MG63 (cell line): Measurements from ENCODE around the gene COMTD1. TPM values are rescaled to one million over a fixed set of nuclear protein-coding genes. Genes with fewer than 3 reads are reported as not detected.

Experiments
- DNase-seq: peaks from one replicate; pipeline ENCODE4 v3.0.0-alpha.2; 2020
- H3K27me3 ChIP-seq: fragments of 250-450 bp; sonication (Bioruptor Pico); 2 replicates; pipeline ENCODE4 v1.5.1; 2020; ENCODE audit warnings: mild to moderate bottlenecking, moderate library complexity
- H3K36me3 ChIP-seq: fragments of 250-450 bp; sonication (Bioruptor Pico); 2 replicates; pipeline ENCODE4 v1.5.1; 2020; ENCODE audit warnings: mild to moderate bottlenecking, moderate library complexity
- H3K4me3 ChIP-seq: fragments of 250-450 bp; sonication (Bioruptor Pico); 2 replicates; pipeline ENCODE4 v1.5.1; 2020; ENCODE audit warnings: mild to moderate bottlenecking, moderate library complexity
- H3K9me3 ChIP-seq: fragments of 250-450 bp; sonication (Bioruptor Pico); 2 replicates; pipeline ENCODE4 v1.5.1; 2020; ENCODE audit warnings: mild to moderate bottlenecking, moderate library complexity
- total RNA-seq: library from RNA; depleted of rRNA; stranded (reverse); fragments of >200 nt; shearing (Covaris generic); gene quantifications from 2 replicates; pipeline ENCODE4 v1.2.3, GENCODE V29; 2014; ENCODE audit warnings: low replicate concordance; rRNA removed

COMTD1 gene
- total RNA-seq = 18.1 and 33.0 TPM in 2 replicates

DNA sequence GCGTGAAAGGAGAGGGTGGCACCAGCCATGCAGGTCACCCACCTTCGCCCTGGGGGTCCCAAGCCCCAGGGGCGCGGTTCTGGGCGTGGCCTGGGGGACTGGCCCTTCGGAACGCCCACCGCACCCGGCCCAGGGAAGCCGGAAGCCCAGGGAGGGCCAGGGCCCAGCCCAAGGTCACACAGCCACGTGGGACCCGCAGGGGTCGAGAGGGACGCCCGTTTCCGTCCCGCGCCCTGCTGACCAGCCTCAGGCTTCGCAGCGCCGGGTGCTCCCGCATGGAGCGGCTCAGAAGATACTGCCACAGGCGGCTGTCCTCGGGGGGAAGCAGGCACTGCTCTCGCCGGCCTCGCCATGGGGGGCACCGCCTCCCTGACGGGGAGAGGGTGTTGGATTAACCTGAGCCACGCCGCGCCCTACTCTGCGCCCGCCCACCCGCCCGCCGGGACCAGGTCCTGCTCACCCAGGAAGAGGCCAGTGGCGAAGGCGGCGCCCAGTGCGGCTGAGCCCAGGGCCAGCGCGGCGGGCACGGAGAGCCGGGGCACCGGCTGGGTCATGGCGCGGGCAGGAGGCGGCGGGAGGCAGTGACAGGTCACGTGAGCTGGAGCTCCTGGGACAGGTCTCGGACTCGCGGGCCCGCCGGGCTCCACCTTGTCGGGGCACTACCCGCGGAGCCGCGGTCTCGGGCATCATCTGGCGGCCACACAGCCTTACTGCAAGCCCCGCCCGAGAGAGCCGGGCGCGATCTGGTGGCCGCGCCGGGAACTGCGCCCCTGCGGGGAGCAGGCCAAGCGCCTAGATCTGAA, at the start of gene COMTD1:
COMTD1 (minus strand) TSS at position 583 of the 803 bp plus-strand sequence; CDS start at position 554, 29 bp downstream.
- peak; percentile 93 for DNase-seq
- H3K4me3 ChIP-seq = peak within 1 kb of the TSS; percentile 57
- no peaks in the 10 kb centered on the region for H3K9me3 ChIP-seq
- no peaks in the 10 kb centered on the region for H3K27me3 ChIP-seq
- peaks cover 23% of the 10 kb centered on the region for H3K36me3 ChIP-seq

DNA sequence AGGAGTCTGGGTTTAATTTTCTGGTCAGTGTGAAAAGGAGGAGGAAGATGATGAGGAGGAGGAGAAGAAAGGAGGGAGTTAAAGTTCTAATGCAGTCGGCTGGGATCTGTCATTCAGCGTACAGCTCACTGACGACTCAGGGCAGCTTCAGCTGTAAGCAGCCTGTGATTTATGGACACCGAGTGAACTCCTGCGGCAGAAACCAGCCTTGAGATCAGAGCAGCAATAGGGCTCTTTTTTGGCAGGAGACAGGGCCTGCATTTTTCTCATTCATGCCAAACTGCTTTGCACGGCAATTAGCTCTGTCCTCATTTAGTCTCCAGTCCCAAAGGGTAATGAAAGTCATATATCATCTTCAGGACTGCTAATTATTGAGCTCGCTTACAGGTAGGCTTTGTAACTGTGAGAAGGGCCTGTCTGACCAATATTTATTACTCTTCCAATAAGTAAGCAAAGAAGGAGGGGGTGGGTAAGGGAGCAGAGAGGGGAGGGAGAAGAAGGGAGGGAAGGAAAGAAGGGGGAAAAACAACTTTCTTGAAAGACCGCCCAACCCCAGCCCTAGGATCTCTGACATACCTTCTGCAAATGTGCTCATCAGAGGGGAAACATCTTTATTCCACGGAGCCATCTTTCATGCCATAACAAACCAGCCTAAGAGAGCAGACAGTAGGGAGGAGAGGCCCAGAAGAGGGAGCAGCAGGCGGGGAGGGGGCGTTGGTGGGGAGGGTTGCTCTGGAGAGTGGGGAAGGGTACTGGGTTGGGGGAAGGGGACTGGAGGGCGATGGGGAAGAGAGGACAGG, 48.1 kb upstream of the COMTD1 start:
- no peak overlapping the region for H3K4me3 ChIP-seq
- peak; percentile 55 for DNase-seq
- H3K27me3 ChIP-seq = no peaks in the 10 kb centered on the region
- no peaks in the 10 kb centered on the region for H3K9me3 ChIP-seq
- no peaks in the 10 kb centered on the region for H3K36me3 ChIP-seq

DNA sequence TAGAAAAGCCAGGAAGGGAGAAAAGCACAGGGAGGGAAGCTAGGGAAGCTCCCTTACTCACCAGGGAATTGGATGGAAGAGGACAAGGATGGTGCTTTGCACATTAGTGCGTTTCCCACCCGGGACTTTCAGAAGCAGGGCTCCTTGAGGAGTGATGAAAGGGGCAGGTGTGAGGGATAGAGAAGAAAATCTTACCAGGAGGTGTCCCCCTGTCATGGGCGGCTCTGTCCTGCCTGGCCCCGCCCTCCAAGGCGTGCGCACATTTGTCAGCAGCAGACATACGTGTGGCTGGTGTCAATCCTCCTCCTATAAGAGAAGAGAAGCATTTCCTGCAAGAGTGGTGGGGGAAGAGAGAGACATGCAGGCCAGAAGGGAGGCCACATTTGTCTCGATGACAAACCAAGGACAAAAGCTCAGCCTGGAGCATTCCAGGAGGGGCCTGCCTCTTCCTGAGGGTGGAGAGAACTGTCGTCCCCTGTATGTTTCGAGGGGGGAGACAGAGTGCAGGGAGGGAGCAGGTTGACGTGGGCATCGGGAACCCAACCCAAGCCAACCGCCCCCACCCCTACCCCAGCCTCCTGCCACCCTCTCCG, 47.4 kb upstream of the COMTD1 start:
- Histone ChIP-seq H3K36me3 (no peaks in the 10 kb centered on the region), H3K4me3 (no peak overlapping the region), H3K9me3 (no peaks in the 10 kb centered on the region), H3K27me3 (no peaks in the 10 kb centered on the region)
- no peak for DNase-seq

DNA sequence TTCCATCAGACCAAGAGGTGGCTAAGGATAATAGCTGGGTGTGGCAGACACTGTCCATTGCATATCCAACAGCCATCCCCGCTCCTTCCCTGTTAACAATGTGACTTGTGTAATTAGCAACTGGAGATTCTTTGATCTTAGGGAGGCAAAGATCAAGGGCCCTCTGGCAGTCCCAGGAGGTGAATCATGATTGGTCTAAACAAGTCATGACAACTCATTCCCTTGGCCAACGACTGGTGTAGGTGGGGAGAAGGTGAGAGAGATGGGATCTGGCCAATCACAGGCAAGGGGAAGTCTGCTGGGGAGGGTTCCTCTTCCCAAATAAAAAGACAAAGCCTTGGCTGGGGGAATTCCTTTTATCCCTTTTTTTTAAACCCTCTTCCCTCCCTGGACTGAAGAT, 46.2 kb upstream of the COMTD1 start:
- H3K27me3 ChIP-seq = no peaks in the 10 kb centered on the region
- DNase-seq = no peak
- no peak overlapping the region for H3K4me3 ChIP-seq
- H3K36me3 ChIP-seq = no peaks in the 10 kb centered on the region
- no peaks in the 10 kb centered on the region for H3K9me3 ChIP-seq

DNA sequence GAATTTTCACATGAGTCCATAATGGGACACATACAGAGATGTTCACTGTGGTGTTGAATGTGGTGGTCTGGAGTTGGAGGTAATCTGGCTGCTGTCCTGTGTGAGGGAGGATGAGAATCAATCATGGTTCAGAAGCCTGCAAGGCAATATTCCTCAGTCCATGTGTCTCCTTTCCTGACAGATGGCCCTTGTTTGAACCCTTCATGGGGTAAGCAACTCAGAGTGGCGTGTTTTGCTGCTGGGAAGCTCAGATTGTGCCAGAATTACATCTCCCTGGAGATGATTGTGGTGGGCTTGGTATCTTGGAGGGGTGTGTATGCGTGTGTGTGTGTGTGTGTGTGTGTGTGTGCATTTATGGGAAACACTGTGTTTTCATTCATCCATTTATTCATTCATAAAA, 44.5 kb upstream of the COMTD1 start:
- Histone ChIP-seq H3K9me3 (no peaks in the 10 kb centered on the region), H3K36me3 (no peaks in the 10 kb centered on the region), H3K4me3 (no peak overlapping the region), H3K27me3 (no peaks in the 10 kb centered on the region)
- DNase-seq = no peak

DNA sequence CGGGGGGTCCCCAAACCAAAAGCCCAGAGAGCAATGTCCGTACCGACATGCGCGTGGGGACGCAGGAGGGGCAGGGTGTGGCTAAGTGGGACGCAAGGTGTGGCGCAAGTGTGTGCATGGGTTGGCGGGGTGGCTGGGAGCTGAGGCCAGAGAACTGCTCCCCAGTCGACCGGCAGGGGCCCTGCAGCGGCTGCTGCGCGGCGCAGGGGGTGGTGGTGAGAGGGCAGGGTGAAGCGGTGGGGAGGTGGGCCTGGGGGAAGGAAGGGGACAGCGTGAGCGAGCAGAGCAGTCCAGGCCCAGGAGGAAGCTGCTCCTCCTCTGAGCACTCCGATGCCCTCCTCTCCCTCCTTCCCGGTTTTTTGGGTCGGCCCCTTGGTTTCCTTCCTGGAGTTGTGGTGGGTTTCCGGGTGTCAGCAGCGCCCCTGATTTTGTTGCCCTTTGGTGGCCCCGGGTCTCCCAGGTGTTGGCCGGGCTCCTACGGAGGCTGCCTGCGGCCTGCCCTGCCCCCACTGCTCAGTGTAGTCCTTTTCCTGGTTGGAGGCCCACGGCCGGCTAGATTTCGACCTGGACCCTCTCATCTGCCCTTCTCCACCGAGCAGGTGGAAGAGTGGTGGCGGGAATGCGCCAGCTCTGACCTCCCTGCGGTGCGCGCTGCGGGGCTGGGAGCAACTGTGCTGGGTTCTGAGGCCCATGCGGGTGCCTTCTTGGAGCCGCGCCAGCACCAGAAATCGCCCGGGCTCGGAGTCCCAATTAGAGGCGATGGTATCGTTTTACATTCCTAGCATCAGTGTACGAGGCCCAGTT, 40.5 kb upstream of the COMTD1 start:
- Histone ChIP-seq H3K36me3 (no peaks in the 10 kb centered on the region), H3K9me3 (no peaks in the 10 kb centered on the region), H3K4me3 (no peak overlapping the region), H3K27me3 (no peaks in the 10 kb centered on the region)
- no peak for DNase-seq

DNA sequence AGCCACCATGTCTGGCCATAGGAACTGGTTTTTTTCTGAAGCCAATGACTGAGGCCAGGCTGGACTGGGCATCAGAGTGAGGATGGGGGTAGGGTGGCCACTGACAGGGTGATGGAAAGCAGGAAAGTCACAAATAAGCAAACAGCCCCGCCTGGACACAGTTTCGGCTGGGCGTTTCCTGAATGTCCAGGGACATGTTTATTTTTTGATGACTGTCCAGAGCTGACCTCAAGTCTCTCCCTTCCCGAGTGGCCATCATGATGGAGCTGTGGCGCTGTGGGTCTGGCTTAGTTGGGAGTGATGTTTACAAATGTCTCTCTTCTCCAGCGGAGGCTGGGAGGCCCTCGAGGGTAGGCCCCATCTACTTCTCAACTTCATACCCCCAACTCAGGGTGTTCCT, 37.1 kb upstream of the COMTD1 start:
- Histone ChIP-seq H3K27me3 (no peaks in the 10 kb centered on the region), H3K36me3 (no peaks in the 10 kb centered on the region), H3K4me3 (no peak overlapping the region), H3K9me3 (no peaks in the 10 kb centered on the region)
- peak; percentile 13 for DNase-seq

DNA sequence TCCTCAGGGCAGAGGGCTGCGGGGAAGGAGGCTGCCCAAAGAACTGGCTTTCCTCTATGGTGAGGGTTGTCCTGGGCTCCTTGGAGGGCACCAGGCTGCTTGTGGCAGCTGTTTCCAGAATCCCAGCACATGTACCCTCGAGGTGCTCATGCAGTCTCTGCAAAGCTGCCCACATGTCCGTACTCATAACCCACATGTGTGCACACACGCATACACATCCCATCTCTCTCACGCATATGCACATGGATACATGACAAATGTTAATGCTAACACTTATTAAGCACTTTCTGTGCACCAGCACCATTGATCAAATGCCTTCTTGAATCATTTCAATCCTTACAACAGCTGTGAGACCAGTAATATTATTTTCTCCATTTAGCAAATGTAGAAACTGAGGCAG, 36.3 kb upstream of the COMTD1 start:
- Histone ChIP-seq H3K27me3 (no peaks in the 10 kb centered on the region), H3K4me3 (no peak overlapping the region), H3K9me3 (no peaks in the 10 kb centered on the region), H3K36me3 (no peaks in the 10 kb centered on the region)
- DNase-seq = no peak

DNA sequence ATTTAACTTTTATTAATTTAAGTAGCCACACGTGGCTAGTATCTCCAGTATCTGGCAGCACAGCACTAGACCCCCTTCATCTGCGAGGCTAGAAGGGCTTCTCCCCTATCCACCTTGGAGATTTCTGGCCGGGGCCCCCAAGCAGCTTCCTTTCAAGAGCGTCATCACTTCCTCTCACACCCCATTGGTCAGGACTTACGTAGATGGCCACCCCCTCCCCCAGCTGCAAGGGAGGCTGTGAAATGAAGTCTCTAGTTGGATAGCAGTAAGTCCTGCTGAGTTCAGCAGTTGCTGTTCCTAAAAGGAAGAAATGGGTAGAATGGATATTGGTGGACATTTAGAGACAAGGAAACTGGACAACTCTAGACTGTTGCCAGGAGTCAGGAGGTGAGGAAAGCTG, 33.8 kb upstream of the COMTD1 start:
- H3K9me3 ChIP-seq = no peaks in the 10 kb centered on the region
- DNase-seq = no peak
- H3K36me3 ChIP-seq = no peaks in the 10 kb centered on the region
- no peaks in the 10 kb centered on the region for H3K27me3 ChIP-seq
- no peak overlapping the region for H3K4me3 ChIP-seq

DNA sequence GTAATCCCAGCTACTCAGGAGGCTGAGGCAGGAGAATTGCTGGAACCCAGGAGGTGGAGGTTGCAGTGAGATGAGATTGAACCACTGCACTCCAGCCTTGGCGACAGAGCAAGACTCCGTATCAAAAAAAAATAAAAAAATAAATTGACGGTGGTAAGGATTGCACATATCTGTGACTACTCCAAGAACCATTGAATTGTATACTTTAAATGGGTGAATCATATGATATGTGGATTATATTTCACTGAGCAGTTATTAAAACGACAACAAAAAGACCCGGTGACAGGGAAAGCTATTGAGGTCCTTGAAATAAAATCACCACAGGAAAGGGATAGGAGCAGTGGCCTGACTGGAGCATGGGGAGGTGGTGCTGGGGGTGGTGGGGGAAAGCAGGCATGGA, 31.2 kb upstream of the COMTD1 start:
- Histone ChIP-seq H3K27me3 (no peaks in the 10 kb centered on the region), H3K4me3 (no peak overlapping the region), H3K9me3 (no peaks in the 10 kb centered on the region), H3K36me3 (no peaks in the 10 kb centered on the region)
- DNase-seq = no peak

DNA sequence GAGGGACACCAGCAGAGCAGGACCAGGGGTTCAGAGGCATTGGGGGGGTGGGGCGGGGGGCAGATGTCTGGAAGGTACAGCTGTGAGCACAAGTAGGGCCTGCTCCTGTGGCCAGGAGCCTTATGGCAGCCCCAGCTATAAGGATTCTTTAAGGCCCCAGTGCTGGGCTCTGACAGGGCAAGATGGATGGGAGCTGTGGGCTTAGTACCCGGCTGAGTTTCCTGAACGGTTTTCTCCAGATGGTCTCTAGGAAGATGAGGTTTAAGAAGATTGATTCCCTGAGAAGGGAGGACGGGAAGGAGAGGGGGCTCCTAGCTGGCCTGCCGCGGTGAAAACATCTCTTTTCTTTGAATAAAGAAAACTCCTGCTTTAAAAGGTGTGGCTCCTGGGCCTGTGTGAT, 30.1 kb upstream of the COMTD1 start:
- Histone ChIP-seq H3K4me3 (no peak overlapping the region), H3K27me3 (no peaks in the 10 kb centered on the region), H3K36me3 (no peaks in the 10 kb centered on the region), H3K9me3 (no peaks in the 10 kb centered on the region)
- DNase-seq = no peak

DNA sequence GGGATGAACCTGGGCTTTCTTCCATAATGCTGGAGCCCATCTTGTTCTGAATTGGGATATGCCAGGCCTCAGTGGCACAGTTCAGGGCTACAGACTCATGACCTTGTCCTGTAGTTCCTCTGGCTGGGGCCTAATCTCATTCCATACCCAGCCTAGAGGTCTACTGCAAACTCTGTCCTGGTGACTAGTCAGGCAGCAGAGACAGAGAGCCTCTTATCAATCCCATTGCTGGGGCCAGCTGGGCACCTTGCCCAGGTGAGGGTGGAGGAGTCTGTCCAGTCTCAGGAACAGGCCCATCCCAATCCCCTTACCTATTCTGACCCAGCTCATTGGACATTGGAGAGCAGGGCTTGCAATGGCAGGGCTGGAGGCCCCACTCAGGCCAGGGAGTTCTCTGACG, 28.0 kb upstream of the COMTD1 start:
- no peaks in the 10 kb centered on the region for H3K9me3 ChIP-seq
- no peak for DNase-seq
- H3K36me3 ChIP-seq = no peaks in the 10 kb centered on the region
- no peaks in the 10 kb centered on the region for H3K27me3 ChIP-seq
- H3K4me3 ChIP-seq = no peak overlapping the region

DNA sequence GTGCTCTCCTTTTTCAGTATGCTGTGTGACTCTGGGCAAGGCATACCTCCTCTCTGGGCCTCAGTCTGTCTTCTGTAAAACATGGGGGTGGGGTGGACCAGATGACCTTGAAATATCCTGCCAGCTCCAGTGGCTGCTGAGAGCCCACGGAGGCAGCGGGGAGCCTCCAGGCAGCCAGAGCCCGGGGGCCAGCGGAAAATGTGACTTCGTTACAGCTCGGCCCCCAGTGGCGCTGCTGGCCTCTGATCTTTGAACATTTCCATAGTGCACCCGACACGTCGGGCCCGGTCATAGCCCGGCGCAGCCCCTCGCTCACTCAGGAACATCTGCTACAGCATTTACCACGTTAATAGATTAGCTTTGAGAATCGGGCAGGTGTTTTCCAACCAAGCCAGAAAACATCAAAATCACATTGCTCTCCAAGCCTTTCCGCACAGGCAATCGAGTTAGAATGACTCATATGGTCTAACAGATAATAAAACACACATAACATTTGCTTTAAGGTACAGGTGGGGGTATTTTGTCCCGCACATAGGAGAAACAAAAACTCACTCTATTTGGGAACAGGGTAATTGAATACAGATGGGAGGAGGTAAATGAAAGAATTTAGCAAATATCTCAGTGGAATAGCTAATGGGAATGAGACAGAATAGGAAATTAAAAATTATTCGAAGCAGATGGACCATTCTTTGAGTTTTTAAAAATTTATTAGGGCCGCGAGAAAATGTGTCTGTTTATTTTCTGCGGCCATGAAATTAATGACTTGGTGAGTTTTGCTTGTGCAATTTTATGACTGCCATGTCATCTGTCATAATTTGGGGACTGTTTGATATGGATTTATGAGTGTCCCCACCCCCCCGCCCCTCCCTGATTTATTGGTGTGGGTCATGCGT, 26.3 kb upstream of the COMTD1 start:
- Histone ChIP-seq H3K27me3 (no peaks in the 10 kb centered on the region), H3K36me3 (no peaks in the 10 kb centered on the region), H3K4me3 (no peak overlapping the region), H3K9me3 (no peaks in the 10 kb centered on the region)
- DNase-seq = no peak

DNA sequence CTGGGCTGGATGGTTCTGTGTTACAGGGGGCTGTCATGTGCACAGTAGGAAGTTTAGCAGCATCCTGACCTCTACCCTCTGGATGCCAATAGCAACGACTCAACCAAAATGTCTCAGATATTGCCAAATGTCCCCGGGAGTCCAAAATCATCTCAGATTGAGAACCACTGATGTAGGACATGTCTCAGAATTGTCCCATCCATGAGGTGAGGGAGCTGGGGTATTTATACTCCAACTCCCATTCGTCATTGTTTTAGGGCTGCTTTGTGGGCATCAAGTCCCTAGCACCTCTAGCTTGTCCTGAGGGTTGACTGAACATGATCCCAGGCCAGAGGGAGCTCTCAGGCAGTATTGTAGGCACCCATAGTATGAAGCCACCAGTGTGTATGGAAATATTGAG, 25.2 kb upstream of the COMTD1 start:
- DNase-seq = no peak
- H3K9me3 ChIP-seq = no peaks in the 10 kb centered on the region
- no peaks in the 10 kb centered on the region for H3K36me3 ChIP-seq
- H3K4me3 ChIP-seq = no peak overlapping the region
- no peaks in the 10 kb centered on the region for H3K27me3 ChIP-seq

DNA sequence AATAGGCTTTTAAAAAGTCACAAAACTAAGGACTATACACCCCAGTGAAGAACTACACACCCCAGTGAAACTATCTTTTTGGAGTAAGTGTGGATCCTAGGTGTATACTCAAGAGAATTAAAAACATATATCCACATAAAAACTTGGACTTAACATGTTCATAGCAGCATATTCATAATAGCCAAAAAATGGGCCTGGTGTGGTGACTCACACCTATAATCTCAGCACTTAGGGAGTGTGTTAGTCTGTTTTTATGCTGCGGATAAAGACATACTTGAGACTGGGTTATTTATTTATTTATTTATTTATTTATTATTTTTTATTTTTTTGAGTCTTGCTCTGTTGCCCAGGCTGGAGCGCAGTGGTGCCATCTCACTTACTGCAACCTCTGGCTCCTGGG, 19.0 kb upstream of the COMTD1 start:
- Histone ChIP-seq H3K36me3 (no peaks in the 10 kb centered on the region), H3K27me3 (no peaks in the 10 kb centered on the region), H3K9me3 (peaks cover 6% of the 10 kb centered on the region; the same call in 1 of the 2 replicates), H3K4me3 (no peak overlapping the region)
- no peak for DNase-seq
